ENCODE data around the gene DEFB128.

The DEFB128 gene

DNA sequence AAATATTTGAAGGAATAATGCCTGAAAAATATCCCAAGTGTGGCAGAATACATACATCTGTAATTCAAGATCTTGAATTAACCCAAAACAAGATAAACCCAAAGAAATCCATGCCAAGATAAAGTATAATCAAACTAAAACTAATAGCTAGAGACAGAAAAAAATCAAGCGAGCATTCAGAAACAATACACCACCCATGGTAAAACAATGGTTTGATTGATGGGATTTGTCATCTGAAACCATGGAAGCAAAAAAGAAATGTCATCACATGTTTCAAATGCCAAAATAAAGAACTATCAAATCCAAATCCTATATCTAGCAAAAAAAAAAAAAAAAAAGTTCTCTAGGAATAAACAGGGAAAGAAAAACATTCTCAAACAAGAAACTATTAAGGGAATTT, 37.4 kb downstream of the DEFB128 start:
- DNase-seq, result no peak

- no peak for DNase-seq
Measured at GRCh38 chr20:145877-146276, 43.6 kb downstream of the DEFB128 start.

DNA sequence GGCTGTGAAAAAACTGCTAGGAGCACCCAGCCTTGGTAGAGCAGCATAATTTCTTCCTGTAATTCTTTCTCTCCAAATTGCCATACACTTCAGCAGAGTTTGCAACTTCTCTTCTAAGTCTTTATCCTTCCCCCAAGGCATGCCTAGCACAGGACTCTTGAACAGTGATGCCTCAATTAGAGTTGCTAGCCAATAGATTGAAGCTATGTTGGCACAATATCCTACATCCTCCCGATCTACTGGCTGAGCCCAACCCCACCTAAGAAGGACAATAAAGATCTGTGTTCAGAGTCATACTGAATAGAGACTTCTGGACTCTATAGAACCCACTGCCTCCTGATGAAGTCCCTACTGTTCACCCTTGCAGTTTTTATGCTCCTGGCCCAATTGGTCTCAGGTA, 47.2 kb downstream of the DEFB128 start, which contains the start of gene DEFB126:
Gene DEFB126, plus strand, starts transcription at position 301 of the 400 bp plus-strand sequence. Its CDS starts 39 bp downstream, at position 340.
- no peak for DNase-seq

Data from suppressor macrophage (primary cell).